Measurements from ENCODE around the gene SNX9. TPM values are rescaled to one million over a fixed set of nuclear protein-coding genes. Genes with fewer than 3 reads are reported as not detected.

Gene SNX9
- total RNA-seq, 1 donor from 2014 or later: 67.3 TPM

GRCh38 chr6:157975456-157975855 is 152.4 kb downstream of the SNX9 start:
- Histone ChIP-seq H3K27me3 (ENCODE audit: control insufficient read depth, insufficient read depth, low read length) (no peaks in the 10 kb centered on the region), H3K36me3 (ENCODE audit: control insufficient read depth, insufficient read depth, low read length) (no peaks in the 10 kb centered on the region), H3K4me3 (ENCODE audit: low read depth, low read length) (no peak overlapping the region)
- DNase-seq (ENCODE audit: low read depth): no peak
- no peak for TF ChIP-seq CTCF (IDR thresholded peaks at IDR 0.05; ENCODE audit: insufficient read depth, low read length, poor library complexity, severe bottlenecking)

GRCh38 chr6:157976345-157977175 is 153.5 kb downstream of the SNX9 start:
- DNase-seq (ENCODE audit: low read depth): no peak
- no peak overlapping the region for H3K4me3 ChIP-seq (ENCODE audit: low read depth, low read length)
- H3K27me3 ChIP-seq (ENCODE audit: control insufficient read depth, insufficient read depth, low read length): no peaks in the 10 kb centered on the region
- no peaks in the 10 kb centered on the region for H3K36me3 ChIP-seq (ENCODE audit: control insufficient read depth, insufficient read depth, low read length)
- no peak for TF ChIP-seq CTCF (IDR thresholded peaks at IDR 0.05; ENCODE audit: insufficient read depth, low read length, poor library complexity, severe bottlenecking)

- H3K4me3 ChIP-seq (ENCODE audit: low read depth, low read length): no peak overlapping the region
- H3K27me3 ChIP-seq (ENCODE audit: control insufficient read depth, insufficient read depth, low read length): no peaks in the 10 kb centered on the region
- DNase-seq (ENCODE audit: low read depth): no peak
- TF ChIP-seq CTCF (IDR thresholded peaks at IDR 0.05; ENCODE audit: insufficient read depth, low read length, poor library complexity, severe bottlenecking): no peak
- H3K36me3 ChIP-seq (ENCODE audit: control insufficient read depth, insufficient read depth, low read length): no peaks in the 10 kb centered on the region
These were observed 154.2 kb downstream of the SNX9 start for GRCh38 chr6:157977176-157977804.

GRCh38 chr6:157978021-157978783 is 155.2 kb downstream of the SNX9 start:
- H3K4me3 ChIP-seq (ENCODE audit: low read depth, low read length): no peak overlapping the region
- no peak for TF ChIP-seq CTCF (IDR thresholded peaks at IDR 0.05; ENCODE audit: insufficient read depth, low read length, poor library complexity, severe bottlenecking)

DNA sequence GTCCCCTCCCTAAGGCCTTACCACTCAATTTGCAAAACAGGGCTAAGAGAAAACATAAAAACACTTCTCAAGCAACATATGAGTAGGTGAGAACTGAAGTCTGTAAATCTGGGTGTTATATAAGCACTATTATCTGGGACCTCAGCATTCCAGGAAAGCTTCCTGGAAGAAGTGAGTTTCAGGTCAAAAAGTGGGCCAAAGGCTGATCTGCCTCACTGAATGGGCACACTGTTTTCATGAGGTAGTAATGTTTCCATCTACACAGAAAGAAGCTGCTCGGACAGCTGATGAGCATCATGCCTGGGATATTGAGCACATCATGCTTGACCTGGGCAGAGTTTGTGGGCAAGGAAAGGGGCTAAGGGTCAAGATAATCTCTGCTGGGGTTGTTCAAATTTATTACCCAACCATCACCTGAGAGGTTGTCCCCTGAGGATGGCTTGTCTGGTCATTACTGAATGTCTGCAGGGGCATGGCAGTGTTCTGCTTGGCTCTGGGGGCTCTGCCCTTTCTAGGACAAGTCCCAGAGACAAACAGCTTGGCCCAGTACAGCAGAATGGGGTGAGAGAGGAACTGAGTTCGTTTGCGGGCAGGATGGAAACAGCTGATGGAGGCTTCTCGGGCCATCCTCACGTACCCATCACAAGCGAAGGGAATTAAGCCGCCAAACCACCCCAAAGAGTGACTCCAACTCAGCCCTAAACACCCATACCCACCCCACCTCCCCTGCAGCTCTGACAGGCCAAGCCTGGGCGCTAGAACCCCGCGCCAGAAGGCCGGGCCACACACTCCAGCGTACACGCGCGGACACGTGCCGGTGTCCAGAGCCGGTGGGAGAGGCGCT is 157.5 kb downstream of the SNX9 start:
- H3K27me3 ChIP-seq (ENCODE audit: control insufficient read depth, insufficient read depth, low read length): no peaks in the 10 kb centered on the region
- no peak for TF ChIP-seq CTCF (IDR thresholded peaks at IDR 0.05; ENCODE audit: insufficient read depth, low read length, poor library complexity, severe bottlenecking)
- H3K36me3 ChIP-seq (ENCODE audit: control insufficient read depth, insufficient read depth, low read length): no peaks in the 10 kb centered on the region
- DNase-seq (ENCODE audit: low read depth): no peak
- no peak overlapping the region for H3K4me3 ChIP-seq (ENCODE audit: low read depth, low read length)

More at GRCh38 chr6:157978021-157978783, 155.2 kb downstream of the SNX9 start:
- Histone ChIP-seq H3K27me3 (ENCODE audit: control insufficient read depth, insufficient read depth, low read length) (no peaks in the 10 kb centered on the region), H3K36me3 (ENCODE audit: control insufficient read depth, insufficient read depth, low read length) (no peaks in the 10 kb centered on the region)
- DNase-seq (ENCODE audit: low read depth): no peak
